K562 (cell line): ENCODE results near the gene SLC12A9. TPM values are rescaled to one million over a fixed set of nuclear protein-coding genes. Genes with fewer than 3 reads are reported as not detected.
A peak's percentile ranks its signal among the peaks of the same experiment; 100 is the strongest.

Experiments
- ATF6 ChIP-seq: sonication (generic); formaldehyde crosslinking; IDR thresholded peaks from 2 replicates; pipeline ENCODE4 v1.4.0; 2020; ENCODE audit warnings: mild to moderate bottlenecking, missing genetic modification reagents
- E2F8 ChIP-seq: fragments of 450-650 bp; IDR thresholded peaks from 2 replicates; pipeline ENCODE4 v1.7.1; 2018; ENCODE audit warnings: mild to moderate bottlenecking, low read depth; ENCODE audit not compliant: partially characterized antibody
- FOSL1 ChIP-seq: fragments of 200-800 bp; sonication (Bioruptor generic); conservative IDR thresholded peaks from 2 replicates; pipeline ENCODE4 v1.6.1; 2016; ENCODE audit warnings: missing genetic modification characterization, missing compliant biosample characterization
- FOXM1 ChIP-seq, 2 experiments: fragments of 450-650 bp in 1 of 2; sonication (generic) in 1 of 2; formaldehyde crosslinking in 1 of 2; IDR thresholded peaks; 2 replicates each; pipeline versions ENCODE4 v1.6.1 to v1.9.0; 2017 to 2022; ENCODE audit warnings: low read depth in 2 of 2, mild to moderate bottlenecking in 2 of 2, missing genetic modification reagents in 1 of 2, moderate library complexity in 1 of 2
- HOMEZ ChIP-seq: fragments of 250-450 bp; sonication (Bioruptor Pico); IDR thresholded peaks from 2 replicates; pipeline ENCODE4 v1.4.0; 2020; ENCODE audit warnings: mild to moderate bottlenecking, moderate library complexity
- MCM5 ChIP-seq: fragments of 450-650 bp; IDR thresholded peaks from 2 replicates; pipeline ENCODE4 v1.6.1; 2016; ENCODE audit warnings: low read depth
- MTF1 ChIP-seq: fragments of 250-450 bp; sonication (Bioruptor Pico); IDR thresholded peaks from 2 replicates; pipeline ENCODE4 v1.9.0; 2021; ENCODE audit warnings: moderate library complexity, mild to moderate bottlenecking, inconsistent platforms, borderline replicate concordance
- POLR2G ChIP-seq: fragments of 200-400 bp; formaldehyde crosslinking; IDR thresholded peaks from 2 replicates; pipeline ENCODE4 v1.6.1; 2017; ENCODE audit warnings: low read depth, mild to moderate bottlenecking, antibody characterized with exemption, low read length, moderate library complexity
- RB1 ChIP-seq: fragments of 450-650 bp; IDR thresholded peaks from 2 replicates; pipeline ENCODE4 v1.6.1; 2017; ENCODE audit warnings: low read depth, mild to moderate bottlenecking
- SRSF1 ChIP-seq: fragments of 200-400 bp; formaldehyde crosslinking; IDR thresholded peaks from 2 replicates; pipeline ENCODE4 v1.6.1; 2017; ENCODE audit warnings: mild to moderate bottlenecking, low read depth, low read length, moderate library complexity
- TCF7L2 ChIP-seq: fragments of 150-350 bp; IDR thresholded peaks from 2 replicates; pipeline ENCODE4 v1.6.1; 2016; ENCODE audit warnings: low read depth, mild to moderate bottlenecking, low read length, moderate library complexity
- TRIM24 ChIP-seq, 2 experiments: fragments of 450-650 bp; IDR thresholded peaks; 2 replicates each; pipeline ENCODE4 v1.6.1; 2016
- TRIM28 ChIP-seq: fragments of 450-650 bp; IDR thresholded peaks from 2 replicates; pipeline ENCODE4 v1.6.1; 2017
- ZBTB2 ChIP-seq: fragments of 450-650 bp; IDR thresholded peaks from 2 replicates; pipeline ENCODE4 v1.6.1; 2016; ENCODE audit warnings: antibody characterized with exemption
- polyA plus RNA-seq, 8 experiments: library from polyadenylated mRNA; depleted of rRNA in 4 of 8; stranded (reverse) in 5 of 8; unstranded in 3 of 8; fragments of >200 nt; fragmentation: Nextera tagmentation in 2 of 8; fragmentation: Illumina TruSeq in 1 of 8; extraction: Ambion mirVana in 2 of 8; extraction: Trizol in 1 of 8; gene quantifications; 2 replicates each; pipeline versions ENCODE4 v1.2.1 to v1.2.3, GENCODE V29; 2011 to 2014; ENCODE audit warnings: inconsistent platforms in 1 of 8, missing spikeins in 1 of 8
- total RNA-seq, 7 experiments: library from RNA; depleted of rRNA in 6 of 7; stranded (reverse); fragments of >200 nt in 6 of 7; fragmentation: Illumina TruSeq in 2 of 7; extraction: Trizol in 2 of 7; gene quantifications; 2 replicates each; pipeline versions ENCODE4 v1.2.1 to v1.2.3, GENCODE V29; 2011 to 2021; ENCODE audit warnings: low replicate concordance in 1 of 7

Gene SLC12A9
- total and polyA plus RNA-seq, 9 of the 15 experiments (the other 6 are each of a cell fraction or from before 2014, with no cell fraction given), result 0.06 to 20.2 (median 10.7) TPM

- TF ChIP-seq E2F8 (no peak), MTF1 (CRISPR knock-in tag) (0 out of 2 replicates have a peak, but pooled peaks have one; percentile 67), ATF6 (CRISPR knock-in tag) (peak; percentile 44; the same call in 1 of the 2 replicates), POLR2G (peak; percentile 84), SRSF1 (no peak), FOXM1 (IDR thresholded peaks at IDR 0.05; ENCODE audit: low read depth) (0 out of 2 replicates have a peak, but pooled peaks have one; percentile 39), FOXM1 (CRISPR knock-in tag; IDR thresholded peaks at IDR 0.05; ENCODE audit: low read depth) (0 out of 2 replicates have a peak, but pooled peaks have one; percentile 8), ZBTB2 (peak; percentile 85), MCM5 (no peak), TCF7L2 (no peak), HOMEZ (CRISPR knock-in tag) (no peak), TRIM28 (no peak; the same call in 1 of the 2 replicates), RB1 (peak; percentile 85), FOSL1 (no peak), TRIM24 (IDR thresholded peaks at IDR 0.05) (no peak)
Observed at GRCh38 chr7:100827330-100828226, 24.9 kb upstream of the SLC12A9 start, which contains the start of gene EPHB4 (continued).
